Measurements from ENCODE around the gene TJP1. TPM values are rescaled to one million over a fixed set of nuclear protein-coding genes. Genes with fewer than 3 reads are reported as not detected.

TJP1 gene
- total and polyA plus RNA-seq, 2 of the 8 experiments (the other 6 are each of a cell fraction or from before 2014, with no cell fraction given) = 46.3 to 138 TPM

- no peak overlapping the region for H3K4me3 ChIP-seq (ENCODE audit: extremely low read depth in 1 of 4, insufficient read depth in 2 of 4, low read depth in 3 of 4, low read length in 4 of 4)
- H3K36me3 ChIP-seq (ENCODE audit: control insufficient read depth in 2 of 4, insufficient read depth in 4 of 4, low read length in 3 of 4) = peaks cover 0 to 12% (median 3%) of the 10 kb centered on the region in 4 experiments; a peak in 3 of 8 replicates
- no peak overlapping the region for H3K23ac ChIP-seq (ENCODE audit: insufficient read length)
- no peaks in the 10 kb centered on the region for H3K23me2 ChIP-seq (ENCODE audit: low read depth, low read length)
- no peaks in the 10 kb centered on the region for H3K9me3 ChIP-seq (ENCODE audit: insufficient read depth in 2 of 2, low read depth in 1 of 2, low read length in 1 of 2)
- FAIRE-seq = no peak
- WGBS, 2 experiments (ENCODE audit: extremely low coverage in 1 of 2, insufficient coverage in 1 of 2, insufficient read length in 1 of 2, insufficient replicate concordance in 2 of 2, low coverage in 1 of 2, low lambda C conversion rate in 2 of 2, missing lambda C conversion rate in 1 of 2) = 86% methylated on average over 2 of the region's 2 CpGs; no CpG with 5 or more reads in 1 of the 2 experiments
- H3K18ac ChIP-seq (ENCODE audit: extremely low read depth, low read length) = no peak overlapping the region
- ChIA-PET CTCF (ENCODE audit: partially characterized antibody) (interaction anchor here (1.0 to 1.2 kb wide), 2 partner anchors 34 to 150 kb away, joined by 3 to 4 read pairs; no protein-coding TSS in a partner anchor), POLR2A (ENCODE audit: partially characterized antibody) (no interaction called here)
- no peak overlapping the region for H3K4ac ChIP-seq (replicated peaks; ENCODE audit: insufficient read length, low read depth, low read length)
- no peaks in the 10 kb centered on the region for H3K4me1 ChIP-seq (replicated peaks in 1 of 4; ENCODE audit: control insufficient read depth in 3 of 4, insufficient read depth in 4 of 4, low read length in 3 of 4)
- H3K9ac ChIP-seq (replicated peaks in 1 of 4; ENCODE audit: extremely low read depth in 1 of 4, low read depth in 3 of 4, low read length in 3 of 4) = no peak overlapping the region
- no peak overlapping the region for H2BK12ac ChIP-seq (ENCODE audit: low read depth, low read length)
- no peak overlapping the region for H3K27ac ChIP-seq (ENCODE audit: low read depth, low read length)
- H3K79me1 ChIP-seq (ENCODE audit: low read depth, low read length) = no peaks in the 10 kb centered on the region
- no peak overlapping the region for H2BK120ac ChIP-seq (replicated peaks; ENCODE audit: low read depth, low read length)
- H4K91ac ChIP-seq (replicated peaks; ENCODE audit: insufficient read length, low read length) = no peak overlapping the region
- no peak overlapping the region for H3K4me2 ChIP-seq (ENCODE audit: insufficient read depth in 1 of 2, low read depth in 2 of 2, low read length in 2 of 2)
- no peak overlapping the region for H3K14ac ChIP-seq (ENCODE audit: insufficient read length)
- H2AK5ac ChIP-seq (ENCODE audit: low read depth, low read length) = no peak overlapping the region
- H4K8ac ChIP-seq (ENCODE audit: extremely low read depth, insufficient read depth, low read length) = no peak overlapping the region
- no peak overlapping the region for H3K56ac ChIP-seq (replicated peaks; ENCODE audit: insufficient read length, low read depth, low read length)
- DNase-seq (ENCODE audit: low read depth in 1 of 2, low spot score in 2 of 2) = no peak
- H3K27me3 ChIP-seq (replicated peaks in 1 of 4; ENCODE audit: control insufficient read depth in 3 of 4, extremely low read depth in 1 of 4, insufficient read depth in 3 of 4, low read length in 3 of 4) = no peaks in the 10 kb centered on the region
- H2BK5ac ChIP-seq (ENCODE audit: low read depth, low read length) = no peak overlapping the region
- H4K20me1 ChIP-seq (replicated peaks in 1 of 2; ENCODE audit: control insufficient read depth in 1 of 2, insufficient read depth in 2 of 2, low read length in 2 of 2) = no peaks in the 10 kb centered on the region
- H2AFZ ChIP-seq (ENCODE audit: low read length) = no peak overlapping the region
- H2BK15ac ChIP-seq (ENCODE audit: low read length) = no peak overlapping the region
- peaks cover 0 to 24% of the 10 kb centered on the region in 2 experiments; a peak in 2 of 4 replicates for H3K79me2 ChIP-seq (ENCODE audit: control insufficient read depth in 1 of 2, insufficient read depth in 2 of 2, low read length in 2 of 2)
- no peak overlapping the region for H2BK20ac ChIP-seq (ENCODE audit: low read length)
- no peak overlapping the region for H4K5ac ChIP-seq (ENCODE audit: insufficient read length, low read depth, low read length)
- TF ChIP-seq KDM4A (IDR thresholded peaks at IDR 0.05; ENCODE audit: low read depth, low read length, severe bottlenecking) (no peak), BCL11A (IDR thresholded peaks at IDR 0.05; ENCODE audit: low read depth in 2 of 2, low read length in 2 of 2) (no peak), SP2 (IDR thresholded peaks at IDR 0.05; ENCODE audit: low read length) (no peak), EP300 (IDR thresholded peaks at IDR 0.05; ENCODE audit: borderline replicate concordance in 1 of 2, low read depth in 2 of 2, low read length in 2 of 2) (no peak), JUND (IDR thresholded peaks at IDR 0.05; ENCODE audit: low read length) (no peak), RFX5 (IDR thresholded peaks at IDR 0.05; ENCODE audit: borderline replicate concordance, low read depth, low read length) (no peak), SP4 (IDR thresholded peaks at IDR 0.05; ENCODE audit: low read length) (no peak), KDM1A (IDR thresholded peaks at IDR 0.05; ENCODE audit: borderline replicate concordance, low read length) (no peak), SIRT6 (IDR thresholded peaks at IDR 0.05; ENCODE audit: low read length) (no peak), EGR1 (IDR thresholded peaks at IDR 0.05; ENCODE audit: borderline replicate concordance, low read depth, low read length) (no peak), RNF2 (IDR thresholded peaks at IDR 0.05; ENCODE audit: borderline replicate concordance, low read depth, low read length, missing control alignments, poor library complexity, severe bottlenecking) (no peak), CHD1 (IDR thresholded peaks at IDR 0.05; ENCODE audit: low read depth, low read length) (no peak), RAD21 (IDR thresholded peaks at IDR 0.05 in 1 of 2, conservative IDR thresholded peaks at IDR 0.05 in 1 of 2; ENCODE audit: low read depth in 2 of 2, low read length in 2 of 2) (no peak), TAF7 (optimal IDR thresholded peaks at IDR 0.05; ENCODE audit: borderline replicate concordance, low read depth, low read length) (no peak), CREB1 (IDR thresholded peaks at IDR 0.05) (no peak)
Observed at GRCh38 chr15:29750754-29751153, 71.5 kb downstream of the TJP1 start.
